K562 (cell line): ENCODE data around the gene ERCC1. TPM values are rescaled to one million over a fixed set of nuclear protein-coding genes. Genes with fewer than 3 reads are reported as not detected.

ENCODE experiments used
- BMI1 ChIP-seq: fragments of 150-350 bp; IDR thresholded peaks from 2 replicates; pipeline ENCODE4 v1.6.1; 2014; ENCODE audit warnings: low read length
- BRD4 ChIP-seq: fragments of 200-600 bp; sonication (generic); IDR thresholded peaks from 2 replicates; pipeline ENCODE4 v1.6.1; 2017; ENCODE audit warnings: inconsistent platforms
- BRD9 ChIP-seq: fragments of 450-650 bp; IDR thresholded peaks from 2 replicates; pipeline ENCODE4 v1.6.1; 2018; ENCODE audit warnings: low read depth; ENCODE audit not compliant: partially characterized antibody
- CBX3 ChIP-seq, 2 experiments: IDR thresholded peaks; 1 replicate in 1 of 2; 2 replicates in 1 of 2; pipeline ENCODE4 v1.6.1; 2012; ENCODE audit warnings: inconsistent platforms in 2 of 2, low read length in 2 of 2, borderline replicate concordance in 1 of 2, control low read depth in 1 of 2
- EP400 ChIP-seq: fragments of 450-650 bp; IDR thresholded peaks from 2 replicates; pipeline ENCODE4 v1.6.1; 2017; ENCODE audit warnings: antibody characterized with exemption, mild to moderate bottlenecking, moderate library complexity
- EWSR1 ChIP-seq: fragments of 450-650 bp; IDR thresholded peaks from 2 replicates; pipeline ENCODE4 v1.6.1; 2018; ENCODE audit warnings: borderline replicate concordance, mild to moderate bottlenecking, low read depth, moderate library complexity; ENCODE audit not compliant: partially characterized antibody
- MAZ ChIP-seq, 2 experiments: fragments of 450-650 bp in 1 of 2; sonication (generic) in 1 of 2; formaldehyde crosslinking; IDR thresholded peaks in 1 of 2; conservative IDR thresholded peaks in 1 of 2; 2 replicates each; pipeline versions ENCODE4 v1.4.0 to v1.5.0; 2020; ENCODE audit warnings: mild to moderate bottlenecking in 1 of 2, missing genetic modification reagents in 1 of 2
- NBN ChIP-seq: fragments of 450-650 bp; IDR thresholded peaks from 2 replicates; pipeline ENCODE4 v1.6.1; 2016; ENCODE audit warnings: low read depth, mild to moderate bottlenecking
- NFATC3 ChIP-seq: fragments of 450-650 bp; IDR thresholded peaks from 2 replicates; pipeline ENCODE4 v1.6.1; 2017; ENCODE audit warnings: mild to moderate bottlenecking
- NFE2 ChIP-seq: IDR thresholded peaks from 2 replicates; pipeline ENCODE4 v1.6.1; 2014; ENCODE audit warnings: antibody characterized with exemption, low read depth
- NFXL1 ChIP-seq: fragments of 450-650 bp; formaldehyde crosslinking; IDR thresholded peaks from 2 replicates; pipeline ENCODE4 v1.4.0; 2021; ENCODE audit warnings: mild to moderate bottlenecking
- PML ChIP-seq: IDR thresholded peaks from 2 replicates; pipeline ENCODE4 v1.6.1; 2012; ENCODE audit warnings: low read length, inconsistent platforms
- RBFOX2 ChIP-seq: fragments of 200-400 bp; formaldehyde crosslinking; IDR thresholded peaks from 2 replicates; pipeline ENCODE4 v1.6.1; 2017; ENCODE audit warnings: low read depth, mild to moderate bottlenecking, low read length, moderate library complexity
- RBM25 ChIP-seq: fragments of 200-400 bp; formaldehyde crosslinking; IDR thresholded peaks from 2 replicates; pipeline ENCODE4 v1.6.1; 2018; ENCODE audit warnings: low read length, low read depth, moderate library complexity; ENCODE audit not compliant: severe bottlenecking
- RFX1 ChIP-seq: fragments of 450-650 bp; IDR thresholded peaks from 2 replicates; pipeline ENCODE4 v1.6.1; 2016; ENCODE audit warnings: mild to moderate bottlenecking, moderate library complexity
- SMARCE1 ChIP-seq: fragments of 450-650 bp; IDR thresholded peaks from 2 replicates; pipeline ENCODE4 v1.7.1; 2016; ENCODE audit warnings: mild to moderate bottlenecking
- TCF7L2 ChIP-seq: fragments of 150-350 bp; IDR thresholded peaks from 2 replicates; pipeline ENCODE4 v1.6.1; 2016; ENCODE audit warnings: low read depth, mild to moderate bottlenecking, low read length, moderate library complexity
- TCFL5 ChIP-seq: fragments of 250-450 bp; sonication (Bioruptor Pico); conservative IDR thresholded peaks from 2 replicates; pipeline ENCODE4 v1.6.1; 2021; ENCODE audit warnings: mild to moderate bottlenecking, moderate library complexity, matching md5 sums
- TOE1 ChIP-seq, 2 experiments: fragments of 450-650 bp in 1 of 2; sonication (generic) in 1 of 2; formaldehyde crosslinking in 1 of 2; IDR thresholded peaks; 2 replicates each; pipeline versions ENCODE4 v1.7.1 to v1.8.0; 2016 to 2022; ENCODE audit warnings: borderline replicate concordance in 2 of 2, mild to moderate bottlenecking in 2 of 2, antibody characterized with exemption in 1 of 2, inconsistent platforms in 1 of 2, low read depth in 1 of 2, missing genetic modification reagents in 1 of 2, moderate library complexity in 1 of 2
- ZBTB11 ChIP-seq, 3 experiments: fragments of 200-800 bp in 1 of 3; fragments of 250-450 bp in 1 of 3; fragments of 450-650 bp in 1 of 3; sonication (Bioruptor Pico) in 1 of 3; sonication (Bioruptor generic) in 1 of 3; formaldehyde crosslinking in 1 of 3; IDR thresholded peaks; 2 replicates each; pipeline versions ENCODE4 v1.6.1 to v1.8.0; 2016 to 2022; ENCODE audit warnings: mild to moderate bottlenecking in 2 of 3, missing genetic modification characterization in 2 of 3, missing compliant biosample characterization in 1 of 3, moderate library complexity in 1 of 3
- polyA plus RNA-seq, 8 experiments: library from polyadenylated mRNA; depleted of rRNA in 4 of 8; stranded (reverse) in 5 of 8; unstranded in 3 of 8; fragments of >200 nt; fragmentation: Nextera tagmentation in 2 of 8; fragmentation: Illumina TruSeq in 1 of 8; extraction: Ambion mirVana in 2 of 8; extraction: Trizol in 1 of 8; gene quantifications; 2 replicates each; pipeline versions ENCODE4 v1.2.1 to v1.2.3, GENCODE V29; 2011 to 2014; ENCODE audit warnings: inconsistent platforms in 1 of 8, missing spikeins in 1 of 8
- total RNA-seq, 7 experiments: library from RNA; depleted of rRNA in 6 of 7; stranded (reverse); fragments of >200 nt in 6 of 7; fragmentation: Illumina TruSeq in 2 of 7; extraction: Trizol in 2 of 7; gene quantifications; 2 replicates each; pipeline versions ENCODE4 v1.2.1 to v1.2.3, GENCODE V29; 2011 to 2021; ENCODE audit warnings: low replicate concordance in 1 of 7
- TF ChIP-seq, protein P1 (sequence below): fragments of 450-650 bp; IDR thresholded peaks from one replicate; pipeline ENCODE4 v1.6.1; 2018; ENCODE audit warnings: mild to moderate bottlenecking, moderate library complexity; ENCODE audit not compliant: partially characterized antibody
- TF ChIP-seq, protein P2 (sequence below): IDR thresholded peaks from 3 replicates; pipeline ENCODE4 v1.6.1; 2011; ENCODE audit warnings: borderline replicate concordance, mild to moderate bottlenecking, moderate library complexity; ENCODE audit not compliant: insufficient read length; ENCODE audit errors: extremely low read depth

ERCC1 gene
- total and polyA plus RNA-seq, 9 of the 15 experiments (the other 6 are each of a cell fraction or from before 2014, with no cell fraction given) = 9.3 to 92.6 (median 60.0) TPM

- TF ChIP-seq, protein P1, sequence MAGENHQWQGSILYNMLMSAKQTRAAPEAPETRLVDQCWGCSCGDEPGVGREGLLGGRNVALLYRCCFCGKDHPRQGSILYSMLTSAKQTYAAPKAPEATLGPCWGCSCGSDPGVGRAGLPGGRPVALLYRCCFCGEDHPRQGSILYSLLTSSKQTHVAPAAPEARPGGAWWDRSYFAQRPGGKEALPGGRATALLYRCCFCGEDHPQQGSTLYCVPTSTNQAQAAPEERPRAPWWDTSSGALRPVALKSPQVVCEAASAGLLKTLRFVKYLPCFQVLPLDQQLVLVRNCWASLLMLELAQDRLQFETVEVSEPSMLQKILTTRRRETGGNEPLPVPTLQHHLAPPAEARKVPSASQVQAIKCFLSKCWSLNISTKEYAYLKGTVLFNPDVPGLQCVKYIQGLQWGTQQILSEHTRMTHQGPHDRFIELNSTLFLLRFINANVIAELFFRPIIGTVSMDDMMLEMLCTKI = no peak
- TF ChIP-seq BRD4 = no peak
- TF ChIP-seq TCFL5 (CRISPR knock-in tag) = no peak
- TF ChIP-seq RBFOX2 = no peak
- no peak for TF ChIP-seq PML
- TF ChIP-seq RFX1 = no peak
- no peak for TF ChIP-seq EP400
- TF ChIP-seq, protein P2, sequence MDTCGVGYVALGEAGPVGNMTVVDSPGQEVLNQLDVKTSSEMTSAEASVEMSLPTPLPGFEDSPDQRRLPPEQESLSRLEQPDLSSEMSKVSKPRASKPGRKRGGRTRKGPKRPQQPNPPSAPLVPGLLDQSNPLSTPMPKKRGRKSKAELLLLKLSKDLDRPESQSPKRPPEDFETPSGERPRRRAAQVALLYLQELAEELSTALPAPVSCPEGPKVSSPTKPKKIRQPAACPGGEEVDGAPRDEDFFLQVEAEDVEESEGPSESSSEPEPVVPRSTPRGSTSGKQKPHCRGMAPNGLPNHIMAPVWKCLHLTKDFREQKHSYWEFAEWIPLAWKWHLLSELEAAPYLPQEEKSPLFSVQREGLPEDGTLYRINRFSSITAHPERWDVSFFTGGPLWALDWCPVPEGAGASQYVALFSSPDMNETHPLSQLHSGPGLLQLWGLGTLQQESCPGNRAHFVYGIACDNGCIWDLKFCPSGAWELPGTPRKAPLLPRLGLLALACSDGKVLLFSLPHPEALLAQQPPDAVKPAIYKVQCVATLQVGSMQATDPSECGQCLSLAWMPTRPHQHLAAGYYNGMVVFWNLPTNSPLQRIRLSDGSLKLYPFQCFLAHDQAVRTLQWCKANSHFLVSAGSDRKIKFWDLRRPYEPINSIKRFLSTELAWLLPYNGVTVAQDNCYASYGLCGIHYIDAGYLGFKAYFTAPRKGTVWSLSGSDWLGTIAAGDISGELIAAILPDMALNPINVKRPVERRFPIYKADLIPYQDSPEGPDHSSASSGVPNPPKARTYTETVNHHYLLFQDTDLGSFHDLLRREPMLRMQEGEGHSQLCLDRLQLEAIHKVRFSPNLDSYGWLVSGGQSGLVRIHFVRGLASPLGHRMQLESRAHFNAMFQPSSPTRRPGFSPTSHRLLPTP = no peak
- TF ChIP-seq BMI1 = no peak
- TF ChIP-seq NFATC3 = no peak
- 0 out of 2 replicates have a peak, but pooled peaks have one; percentile 19 for TF ChIP-seq NFE2
- no peak for TF ChIP-seq TCF7L2
- TF ChIP-seq EWSR1 = no peak
- TF ChIP-seq NFXL1 (CRISPR knock-in tag) = no peak
- peak; percentile 38 for TF ChIP-seq BRD9
- TF ChIP-seq NBN = 0 out of 2 replicates have a peak, but pooled peaks have one; percentile 9
- TF ChIP-seq TOE1 (IDR thresholded peaks at IDR 0.05; ENCODE audit: borderline replicate concordance) = no peak
- no peak for TF ChIP-seq TOE1 (CRISPR knock-in tag; IDR thresholded peaks at IDR 0.05; ENCODE audit: borderline replicate concordance, low read depth)
- no peak for TF ChIP-seq MAZ (CRISPR knock-in tag; conservative IDR thresholded peaks at IDR 0.05 in 1 of 2, IDR thresholded peaks at IDR 0.05 in 1 of 2)
- TF ChIP-seq RBM25 = peak; percentile 98
- TF ChIP-seq SMARCE1 = no peak
- TF ChIP-seq ZBTB11 (CRISPR knock-in tag; IDR thresholded peaks at IDR 0.05) = no peak
- TF ChIP-seq CBX3 (IDR thresholded peaks at IDR 0.05; ENCODE audit: borderline replicate concordance in 1 of 2, low read length in 2 of 2) = no peak
Observed at GRCh38 chr19:45464274-45464673, 40.6 kb upstream of the ERCC1 start (continued).
